ENCODE results near the gene CCKAR.
"Not testable (repeated sequence)": the region's sequence is repeated elsewhere in the genome, so short reads cannot be mapped to it uniquely, and the experiment has no call there.

CCKAR gene, protein sequence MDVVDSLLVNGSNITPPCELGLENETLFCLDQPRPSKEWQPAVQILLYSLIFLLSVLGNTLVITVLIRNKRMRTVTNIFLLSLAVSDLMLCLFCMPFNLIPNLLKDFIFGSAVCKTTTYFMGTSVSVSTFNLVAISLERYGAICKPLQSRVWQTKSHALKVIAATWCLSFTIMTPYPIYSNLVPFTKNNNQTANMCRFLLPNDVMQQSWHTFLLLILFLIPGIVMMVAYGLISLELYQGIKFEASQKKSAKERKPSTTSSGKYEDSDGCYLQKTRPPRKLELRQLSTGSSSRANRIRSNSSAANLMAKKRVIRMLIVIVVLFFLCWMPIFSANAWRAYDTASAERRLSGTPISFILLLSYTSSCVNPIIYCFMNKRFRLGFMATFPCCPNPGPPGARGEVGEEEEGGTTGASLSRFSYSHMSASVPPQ

DNA sequence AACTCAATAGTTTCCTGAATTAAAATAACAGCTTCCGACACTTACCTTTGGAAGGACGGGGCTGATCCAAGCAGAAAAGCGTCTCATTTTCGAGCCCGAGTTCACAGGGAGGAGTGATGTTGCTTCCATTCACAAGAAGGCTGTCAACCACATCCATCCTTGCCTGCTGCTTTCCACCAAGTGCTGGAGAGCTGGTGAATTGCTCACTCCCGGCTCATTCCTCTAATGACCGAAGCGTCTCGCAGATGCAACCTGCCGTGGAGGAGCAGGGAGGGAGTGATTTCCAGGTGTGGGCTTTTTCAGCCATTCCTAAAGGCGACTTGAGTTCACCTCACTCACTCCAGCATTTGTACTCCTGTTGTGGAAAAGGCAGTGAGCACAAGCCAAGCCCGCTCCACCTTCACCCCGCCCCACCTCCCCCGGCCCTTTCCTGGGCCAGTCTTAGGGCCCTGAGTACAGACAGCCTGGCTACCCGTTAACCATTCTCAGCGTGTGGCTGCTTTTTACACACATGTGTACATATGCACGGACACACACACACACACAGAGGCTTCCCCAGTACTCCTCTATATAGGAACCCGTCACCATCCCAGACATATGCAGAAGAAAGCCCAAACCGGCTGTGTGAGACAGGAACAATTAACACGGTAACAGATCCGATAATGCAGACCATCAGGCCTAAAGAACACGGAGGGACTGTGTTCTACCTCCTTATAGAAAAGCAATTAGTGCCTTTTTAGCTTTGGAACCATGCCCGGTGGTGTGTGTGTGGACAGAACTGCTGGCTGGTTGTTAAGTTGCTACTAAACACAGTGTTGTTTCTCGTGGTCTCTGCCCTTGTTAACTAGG lies at the start of gene CCKAR:
Gene CCKAR (minus strand): TSS at position 374 of the 849 bp plus-strand sequence. CDS start 217 bp downstream, at position 157.
- DNase-seq = no peak

DNA sequence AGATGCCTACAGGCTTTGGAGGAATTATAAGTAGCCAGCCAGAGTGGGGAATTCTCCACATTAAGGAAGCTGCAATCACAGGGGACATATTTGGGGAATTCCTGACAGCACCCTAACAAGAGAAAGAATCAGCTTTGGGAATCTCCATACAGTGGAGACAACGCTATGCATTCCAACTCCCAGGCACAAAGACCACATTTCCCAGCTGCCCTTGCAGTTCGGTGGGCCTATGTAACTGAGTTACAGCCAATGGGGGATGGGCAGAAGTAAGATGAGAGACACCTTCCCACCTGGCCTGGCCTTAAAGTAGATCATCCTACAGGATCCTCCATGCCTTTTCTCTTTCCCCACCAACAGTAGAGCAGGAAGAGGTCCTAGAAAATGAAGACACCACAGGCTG lies 43.4 kb upstream of the CCKAR start:
- no peak for DNase-seq

DNA sequence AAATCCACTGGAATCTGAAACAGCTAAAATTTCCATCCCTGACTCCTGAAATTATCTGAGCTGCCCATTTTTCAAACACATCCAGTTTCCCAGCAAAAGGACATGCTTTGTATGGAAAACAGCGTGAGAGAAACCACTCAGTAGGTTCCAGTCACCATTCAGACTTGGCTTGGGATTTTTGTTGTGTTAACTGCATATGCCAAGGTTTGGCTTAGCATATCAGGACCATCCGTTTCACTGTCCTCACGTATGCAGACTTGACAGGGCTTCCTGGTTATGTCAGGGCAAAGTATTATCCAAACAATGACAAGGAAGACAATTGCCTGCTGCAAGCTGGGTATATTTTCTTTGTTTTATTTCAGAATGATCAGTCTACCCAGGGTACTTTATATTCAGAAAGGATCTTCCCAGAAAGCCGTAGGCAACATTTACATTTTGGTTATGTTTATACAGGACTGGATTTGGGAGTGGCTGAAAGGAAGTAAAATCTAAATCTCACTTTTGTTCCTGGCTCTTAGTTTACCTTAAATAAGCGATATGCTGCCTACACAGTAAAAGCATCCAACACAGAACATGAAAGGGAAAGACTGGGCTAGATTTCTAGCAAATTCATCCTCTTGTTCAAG lies 41.3 kb upstream of the CCKAR start:
- no peak for DNase-seq

DNA sequence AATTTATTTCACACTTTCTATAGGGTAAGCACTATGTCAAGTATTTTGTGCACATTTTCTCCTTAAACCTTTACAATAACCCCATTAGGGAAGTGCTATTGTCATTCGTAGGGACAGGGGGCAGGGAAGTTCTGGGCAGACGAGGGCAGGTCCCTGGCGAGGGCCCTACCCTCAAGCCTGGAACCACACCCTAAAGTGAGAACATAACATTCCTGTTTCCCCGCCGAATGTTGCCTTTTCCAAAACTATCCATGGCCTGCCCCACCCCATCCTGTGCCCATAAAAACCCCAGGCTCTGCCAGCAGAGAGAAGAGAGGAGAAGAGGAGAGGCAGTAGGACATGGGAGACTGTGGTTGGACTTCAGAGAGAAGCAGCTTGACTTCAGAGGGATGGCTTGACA lies 39.8 kb upstream of the CCKAR start:
- DNase-seq = no peak

DNA sequence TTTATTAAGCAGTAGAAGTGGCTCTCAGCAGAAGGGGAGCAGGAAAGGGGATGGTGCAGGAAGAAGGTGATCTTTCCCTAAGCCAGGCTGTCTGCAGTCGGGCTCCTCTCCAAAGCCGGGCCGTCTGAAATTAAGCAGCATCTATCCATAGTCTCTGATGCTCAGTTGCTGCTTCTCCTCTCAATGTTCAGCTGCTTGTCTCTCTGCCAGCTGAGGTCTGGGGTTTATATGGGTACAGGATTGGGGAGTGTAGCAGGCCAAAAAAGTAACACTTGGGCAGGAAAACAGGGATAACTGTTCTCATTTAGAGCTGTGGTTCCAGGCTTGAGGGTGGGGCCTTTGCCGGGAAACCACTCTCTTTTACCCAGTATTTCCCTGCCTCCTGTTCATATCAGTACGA lies 39.2 kb upstream of the CCKAR start:
- no peak for DNase-seq

DNA sequence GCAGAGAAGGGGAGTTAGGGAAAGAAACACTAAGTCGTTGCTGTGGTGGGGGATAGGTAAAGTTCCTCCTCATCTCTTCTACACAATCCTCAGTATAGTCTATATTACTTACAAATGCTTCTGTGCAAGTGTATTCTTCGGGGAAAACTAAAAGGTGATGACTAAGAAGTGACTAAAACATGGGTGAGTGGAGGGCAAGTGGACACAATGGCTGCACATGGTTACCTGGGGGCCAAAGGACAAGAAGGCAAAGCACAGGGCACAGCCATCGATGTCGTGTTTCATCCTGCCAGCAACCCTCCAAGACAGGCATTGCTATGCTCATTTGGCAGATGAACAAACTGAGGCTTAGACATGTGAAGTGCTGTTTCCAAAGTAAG lies 35.5 kb upstream of the CCKAR start:
- DNase-seq = no peak

DNA sequence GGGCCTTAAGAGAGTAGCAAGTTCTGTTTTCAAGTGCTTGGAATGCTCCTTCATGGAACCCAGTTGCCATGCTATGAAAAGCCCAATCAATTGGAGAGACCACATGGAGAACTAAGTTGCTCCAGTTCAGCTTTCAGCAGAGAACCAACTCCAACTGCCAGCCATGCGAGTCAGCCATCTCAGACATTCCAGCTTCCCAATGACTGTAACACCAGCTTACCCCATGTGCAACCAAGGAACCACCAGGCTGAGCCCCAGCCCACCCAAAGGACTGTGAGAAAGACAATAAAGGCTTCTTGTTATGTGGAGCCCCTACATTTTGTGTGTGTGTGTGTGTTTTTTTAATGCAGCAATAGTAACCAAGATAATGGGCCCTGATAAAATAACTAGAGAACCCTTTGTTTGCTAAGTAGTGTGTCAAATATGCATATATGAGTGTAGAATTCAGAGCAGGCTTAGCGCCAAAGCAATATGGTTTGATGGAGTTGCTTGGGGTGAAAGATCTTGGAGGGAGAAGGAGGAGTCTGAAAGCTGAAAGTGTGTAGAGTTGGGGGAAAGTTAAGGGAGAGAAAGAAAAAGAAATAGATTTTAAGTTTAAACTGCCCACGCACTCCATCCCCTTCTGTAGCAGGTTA lies 35.0 kb upstream of the CCKAR start:
- no peak for DNase-seq

DNA sequence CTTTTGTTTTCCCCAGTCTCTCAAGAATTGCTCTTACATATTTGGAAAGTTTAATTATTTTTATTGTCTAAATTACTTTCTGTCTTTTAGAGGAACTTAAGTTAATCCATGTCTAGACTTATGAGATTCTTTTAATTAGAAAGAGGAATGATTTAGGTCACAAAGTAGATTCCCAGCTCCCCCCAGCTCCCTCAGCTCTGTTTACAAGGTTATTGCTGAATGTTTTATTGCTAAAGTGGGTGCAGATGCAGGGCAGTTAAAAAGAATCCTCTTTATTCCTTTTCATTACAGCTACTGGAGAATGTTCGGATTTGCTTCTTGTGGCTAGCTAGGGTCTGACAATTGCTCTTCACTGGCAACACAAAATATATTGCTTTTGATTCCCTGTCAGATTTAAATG lies 33.7 kb upstream of the CCKAR start:
- no peak for DNase-seq

DNA sequence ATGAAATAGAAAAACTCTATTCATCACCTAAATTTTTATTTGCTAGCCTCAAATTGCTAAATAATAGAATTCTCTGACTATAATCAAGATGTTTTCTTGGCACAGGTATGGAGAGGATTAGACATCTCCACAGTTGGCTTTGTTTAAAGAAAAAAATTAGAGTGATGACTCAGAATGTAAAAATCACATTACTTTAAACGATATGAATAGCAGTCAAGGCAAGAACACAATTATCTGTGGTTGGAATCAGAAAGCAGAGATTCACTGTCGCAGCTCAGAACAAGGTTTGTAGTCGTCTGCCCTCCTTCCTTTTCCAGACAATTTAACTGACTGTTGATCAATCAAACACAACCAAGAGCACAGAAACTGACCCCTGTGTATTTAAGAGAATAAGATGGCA lies 32.2 kb upstream of the CCKAR start:
- no peak for DNase-seq

DNA sequence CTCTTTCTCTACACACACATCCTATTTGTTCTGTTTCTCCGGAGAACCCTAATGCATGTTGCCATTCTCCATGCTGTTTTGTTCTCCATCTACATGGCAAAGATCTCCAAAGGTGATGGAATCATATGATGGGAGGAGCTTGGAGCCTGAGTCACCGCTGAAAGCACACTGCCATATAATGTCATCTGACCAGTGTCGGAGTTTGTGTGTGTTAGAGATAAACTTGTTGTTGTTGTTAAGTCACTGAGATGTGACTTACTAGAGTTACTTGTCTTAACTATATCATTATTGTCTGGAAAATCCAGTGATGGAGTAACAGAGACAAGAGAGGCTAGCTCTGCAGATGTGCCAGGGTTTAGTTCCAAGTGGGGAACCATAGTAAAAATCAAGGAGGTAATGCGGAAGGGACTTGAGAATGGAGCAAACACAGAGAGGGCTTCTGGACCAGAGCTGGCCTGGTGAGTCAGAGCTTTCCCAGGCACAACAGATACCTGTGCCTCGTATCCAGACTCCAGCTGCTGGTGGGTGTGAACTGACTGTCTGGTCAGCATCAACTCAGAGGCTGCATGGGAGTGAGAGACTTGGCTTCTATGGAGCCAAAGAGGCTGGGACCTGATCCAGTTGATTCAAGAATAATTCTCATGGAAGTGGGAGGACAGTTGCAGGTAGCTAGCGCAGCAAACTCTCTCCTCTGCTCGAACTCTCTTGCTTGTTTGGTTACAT lies 30.6 kb upstream of the CCKAR start:
- no peak for DNase-seq

DNA sequence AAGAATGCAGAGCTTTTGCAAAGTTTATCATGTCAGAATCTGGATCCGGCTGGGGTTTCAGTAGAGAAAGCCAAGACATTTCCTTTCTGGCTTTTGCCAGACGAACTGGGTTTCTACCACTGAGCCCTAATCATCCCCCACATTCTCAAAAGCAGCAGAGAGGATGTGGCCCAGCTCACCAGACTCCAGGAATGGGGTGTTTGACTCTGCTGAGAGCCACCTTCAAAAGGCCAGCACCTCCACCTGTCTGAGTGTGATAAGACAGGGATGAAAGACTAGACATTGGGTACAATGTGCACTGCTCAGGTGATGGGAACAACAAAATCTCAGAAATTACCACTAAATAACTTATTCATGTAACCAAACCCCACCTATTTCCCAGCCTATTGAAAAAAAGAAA lies 25.7 kb upstream of the CCKAR start:
- no peak for DNase-seq

DNA sequence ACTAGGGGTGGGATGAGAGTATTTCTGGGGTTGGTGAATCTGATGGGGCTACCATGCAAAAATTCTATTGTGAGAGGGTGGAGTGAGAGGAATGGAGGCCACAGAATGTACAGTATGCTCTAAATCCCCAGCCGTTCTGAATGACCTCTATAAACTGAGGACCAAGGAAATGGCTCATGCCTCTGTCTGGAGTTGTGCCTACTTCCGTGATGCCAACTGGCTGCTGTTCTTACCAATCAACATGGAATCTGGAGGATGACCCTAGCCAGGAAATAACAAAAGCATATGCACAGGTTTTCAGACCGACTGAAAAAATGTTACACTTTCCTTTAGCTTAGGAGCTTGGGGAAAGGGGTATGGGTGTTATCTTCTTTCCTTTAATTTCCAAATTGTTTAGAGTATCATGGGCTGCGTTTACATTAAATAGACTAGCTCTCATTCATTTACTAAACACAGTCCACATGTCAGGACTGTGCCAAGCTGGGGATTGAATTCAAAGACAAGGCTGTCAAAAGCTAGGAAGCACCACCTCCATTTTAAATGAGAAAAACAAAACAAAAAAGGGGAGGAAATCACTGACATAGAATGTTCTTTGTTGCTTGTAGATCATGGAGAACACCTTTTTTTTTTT lies 20.2 kb upstream of the CCKAR start:
- DNase-seq = no peak

DNA sequence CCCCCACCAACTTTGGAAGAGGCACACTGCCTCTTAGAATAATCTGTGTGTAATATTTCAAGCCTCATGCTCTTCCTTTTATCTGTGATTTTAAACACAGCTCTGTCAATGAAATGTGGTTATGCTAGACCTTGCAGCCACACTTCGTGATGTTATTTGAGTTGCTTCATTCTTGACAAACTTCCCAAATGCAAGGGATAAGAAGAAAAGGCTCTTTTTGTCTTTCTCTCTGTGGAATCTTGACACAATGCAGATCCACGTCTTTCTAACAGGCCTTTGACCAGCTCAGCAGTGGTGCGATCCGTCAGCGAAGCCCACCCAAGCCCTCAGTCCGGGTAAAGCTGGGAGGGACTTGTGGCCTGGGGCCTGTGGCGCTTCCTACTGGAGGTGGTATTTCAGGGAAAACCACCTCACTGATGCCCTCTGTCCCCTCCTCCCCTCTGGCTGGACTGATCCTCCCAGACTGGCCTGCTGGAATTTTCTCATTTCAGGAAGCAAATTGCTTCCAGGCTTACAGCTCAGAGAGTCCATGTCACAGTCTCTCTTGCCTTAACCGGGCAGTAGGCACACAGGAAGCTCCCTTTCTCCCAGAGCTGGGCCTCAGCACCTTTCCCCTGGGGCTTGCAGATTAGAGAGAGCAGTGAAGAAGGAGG lies 19.5 kb upstream of the CCKAR start:
- no peak for DNase-seq

DNA sequence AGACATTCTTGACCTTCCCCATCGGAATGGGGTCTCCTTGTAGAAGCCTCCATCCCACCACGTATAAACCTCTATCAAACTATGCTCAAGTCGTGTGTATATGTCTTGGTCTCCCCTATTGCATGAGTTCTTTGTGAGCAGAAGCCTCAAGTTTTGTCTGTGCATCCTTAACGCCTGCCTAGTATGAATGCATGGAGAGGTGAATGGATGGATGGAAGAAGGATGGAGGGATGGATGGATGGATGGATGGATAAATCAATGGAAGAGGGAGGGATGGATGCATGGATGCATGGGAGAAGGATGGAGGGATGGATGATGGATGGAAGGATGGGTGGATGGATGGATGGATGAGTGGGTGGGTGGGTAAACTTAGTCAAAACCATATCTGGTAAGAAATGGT lies 17.0 kb upstream of the CCKAR start:
- DNase-seq = no peak

DNA sequence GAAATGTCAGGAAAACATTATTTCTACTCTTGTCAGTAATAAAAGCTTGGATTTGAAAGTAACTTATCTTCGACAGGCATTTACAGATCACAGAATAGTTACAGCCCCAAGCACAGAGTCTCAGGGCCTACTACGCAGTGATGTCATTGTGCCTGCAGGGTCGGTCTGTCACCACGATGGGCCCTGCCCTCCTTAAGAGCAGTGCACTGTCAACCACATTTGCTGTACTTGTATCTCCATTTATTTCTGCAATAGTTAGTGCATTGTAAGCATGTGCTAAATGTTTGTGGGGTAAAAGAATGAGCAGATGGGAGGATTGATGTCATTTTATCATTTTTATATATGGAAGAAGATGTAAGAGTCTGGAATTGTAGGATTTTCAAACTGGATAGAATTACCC lies 13.6 kb upstream of the CCKAR start:
- DNase-seq = no peak

DNA sequence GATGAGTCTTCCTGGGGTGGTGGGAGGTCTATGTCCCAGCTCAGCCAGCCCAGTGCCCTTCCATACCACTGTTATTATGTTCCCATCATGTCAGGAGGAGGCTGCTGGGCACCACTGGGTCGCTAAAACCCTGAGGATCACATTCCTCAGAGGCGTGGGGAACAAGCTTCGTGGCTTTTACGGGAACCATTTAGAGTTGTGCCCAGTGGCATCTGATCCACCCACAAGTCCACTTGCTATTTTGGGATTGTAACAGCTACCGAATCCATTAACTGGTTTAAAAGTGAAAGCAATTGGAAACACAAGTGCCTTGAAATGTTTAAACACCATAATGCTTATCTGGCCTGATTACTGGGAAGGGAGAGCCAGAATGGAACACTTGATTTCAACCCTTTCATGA lies 13.1 kb upstream of the CCKAR start:
- no peak for DNase-seq

DNA sequence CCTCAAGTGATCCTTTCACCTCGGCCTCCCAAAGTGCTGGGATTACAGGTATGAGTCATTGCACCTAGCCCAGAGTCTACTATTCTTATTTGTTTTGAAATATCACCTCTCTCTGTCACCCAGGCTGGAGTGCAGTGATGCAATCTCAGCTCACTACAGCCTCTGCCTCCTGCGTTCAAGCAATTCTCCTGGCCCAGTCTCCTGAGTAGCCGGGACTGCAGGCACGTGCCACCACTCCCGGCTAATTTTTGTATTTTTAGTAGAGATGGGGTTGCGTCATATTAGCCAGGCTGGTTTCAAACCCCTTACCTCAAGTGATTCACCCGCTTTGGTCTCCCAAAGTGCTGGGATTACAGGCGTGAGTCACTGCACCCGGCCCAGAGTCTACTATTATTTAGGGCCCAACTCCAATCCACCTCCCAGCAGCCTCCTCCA lies 10.3 kb upstream of the CCKAR start:
- DNase-seq = not testable (repeated sequence)

DNA sequence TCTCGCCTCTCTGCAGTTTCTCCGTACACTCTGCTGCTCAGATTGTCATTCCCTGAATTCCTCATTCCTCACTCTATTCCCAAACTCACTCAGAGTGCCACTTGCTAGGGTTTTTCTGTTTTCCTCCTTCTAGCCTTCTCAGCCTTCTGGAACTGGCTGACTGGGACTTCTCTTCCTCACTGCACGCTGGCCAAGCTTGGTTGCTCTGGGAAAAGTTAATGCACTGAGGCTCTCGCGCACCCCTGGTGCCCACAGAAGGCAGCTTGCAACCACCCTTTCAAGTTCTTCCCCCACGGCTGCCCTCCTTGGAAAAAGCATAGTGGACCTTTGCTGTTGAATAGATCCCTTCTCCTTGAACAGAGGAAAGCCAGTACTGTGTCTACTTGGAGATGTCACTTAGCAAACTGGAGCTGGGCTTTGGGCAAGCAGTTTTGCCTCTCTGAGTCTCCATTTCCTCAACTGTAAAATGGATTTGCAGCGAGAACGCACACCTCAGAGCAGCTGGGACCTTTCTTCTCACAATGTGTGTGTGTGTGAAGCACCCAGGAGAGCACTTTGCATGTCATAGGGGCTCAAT lies 6.0 kb upstream of the CCKAR start:
- DNase-seq = no peak

DNA sequence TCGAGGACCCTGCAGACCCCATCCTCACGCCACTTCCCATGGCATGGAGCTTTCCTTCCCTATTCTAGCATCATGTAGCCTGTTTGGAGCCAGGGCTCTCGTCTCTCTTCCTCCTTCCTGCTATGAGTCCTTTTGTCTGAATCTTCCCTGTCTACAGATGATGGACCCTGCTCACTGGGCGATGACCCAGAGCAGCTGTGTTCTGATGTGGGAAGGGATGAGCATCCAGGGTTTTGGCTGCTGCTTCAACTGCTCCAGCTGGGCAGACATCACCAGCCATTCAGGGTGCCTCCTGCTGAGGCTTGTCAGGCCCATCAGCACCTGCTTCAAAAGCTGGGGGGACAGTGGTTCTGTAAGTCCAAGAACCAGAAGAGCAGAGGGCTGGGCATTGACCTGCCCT lies 3.2 kb upstream of the CCKAR start:
- no peak for DNase-seq

DNA sequence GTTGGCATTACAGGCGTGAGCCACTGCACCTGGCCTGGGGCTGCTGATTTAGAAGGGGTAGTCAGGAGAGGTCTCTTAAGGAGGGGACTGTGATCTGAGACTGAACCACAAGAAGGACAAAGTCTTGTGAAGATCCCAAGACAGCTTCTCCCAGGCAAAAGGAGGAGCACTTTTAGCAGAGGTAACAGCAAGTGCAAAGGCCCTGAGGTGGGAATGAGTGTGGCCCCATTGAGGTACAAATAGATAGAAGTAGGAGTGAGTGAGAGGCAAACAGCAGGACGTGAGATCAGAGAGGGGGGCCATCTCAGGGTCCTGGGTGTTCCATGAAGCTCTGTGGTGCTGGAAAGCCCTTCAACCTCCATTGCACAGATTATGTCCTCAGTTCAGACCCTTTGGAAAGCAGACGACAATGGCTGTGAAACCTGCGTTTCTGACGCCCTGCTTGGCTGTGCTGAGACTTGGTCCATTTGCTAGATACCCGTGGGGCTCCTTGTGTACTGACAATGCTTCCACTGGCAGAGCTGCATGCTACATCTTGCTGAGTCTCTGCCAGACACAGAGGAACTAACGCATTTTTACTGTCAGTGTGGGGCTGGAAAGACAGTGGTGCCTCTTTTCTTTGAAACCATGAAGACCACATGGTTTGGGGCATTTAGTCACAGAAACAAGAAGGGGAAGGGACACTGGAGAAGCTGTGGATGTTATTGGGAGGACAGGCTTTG lies 1.3 kb upstream of the CCKAR start:
- no peak for DNase-seq

DNA sequence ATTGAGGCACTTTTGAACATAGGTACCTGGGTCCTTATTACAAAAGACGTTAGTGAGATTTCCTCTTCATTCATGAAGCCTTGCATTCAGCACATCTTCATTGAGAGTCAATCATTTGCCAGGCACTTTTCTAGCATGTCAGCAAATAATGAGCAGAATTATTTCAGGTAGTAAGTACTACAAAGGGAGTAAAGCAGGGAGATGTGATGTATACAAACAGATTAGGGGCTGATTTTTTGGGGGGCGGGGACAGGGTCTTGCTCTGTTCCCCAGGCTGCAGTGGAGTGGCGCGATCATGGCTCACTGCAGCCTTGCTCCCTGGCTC lies 638 bp upstream of the CCKAR start:
- DNase-seq = no peak

Data from activated CD4-positive, alpha-beta T cell treated with anti-CD3 and anti-CD28 coated beads for 48 hours (primary cell).